ENCODE results near the gene SUCO. TPM values are rescaled to one million over a fixed set of nuclear protein-coding genes. Genes with fewer than 3 reads are reported as not detected.

The SUCO gene
- total and polyA plus RNA-seq, 2 of the 8 experiments (the other 6 are each of a cell fraction or from before 2014, with no cell fraction given): 8.3 to 35.8 TPM

DNA sequence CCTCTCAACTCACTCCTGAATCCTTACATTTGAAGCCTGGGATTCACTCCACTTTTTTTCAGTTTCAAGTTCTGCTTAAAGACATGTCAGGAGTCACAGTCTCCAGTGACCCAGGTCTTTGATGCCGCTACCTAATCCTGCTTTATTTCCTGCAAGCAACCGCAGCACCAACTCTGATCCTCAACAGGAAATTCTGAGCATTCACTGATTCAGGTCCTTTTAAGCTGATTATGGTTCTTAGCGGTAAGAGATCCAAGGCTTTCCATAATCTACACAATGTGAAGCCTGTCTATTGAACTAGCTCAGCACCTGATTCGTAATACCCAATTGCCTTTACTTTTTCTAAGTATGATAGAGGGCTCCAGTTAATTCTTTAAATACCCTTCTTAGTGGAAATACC is 45.4 kb upstream of the SUCO start:
- DNase-seq (ENCODE audit: low read depth in 1 of 2, low spot score in 2 of 2): no peak
- H3K9ac ChIP-seq (replicated peaks in 1 of 4; ENCODE audit: extremely low read depth in 1 of 4, low read depth in 3 of 4, low read length in 3 of 4): no peak overlapping the region
- no peaks in the 10 kb centered on the region for H3K4me1 ChIP-seq (replicated peaks in 1 of 4; ENCODE audit: control insufficient read depth in 3 of 4, insufficient read depth in 4 of 4, low read length in 3 of 4)
- no peak overlapping the region for H3K27ac ChIP-seq (ENCODE audit: low read depth, low read length)
- H3K18ac ChIP-seq (ENCODE audit: extremely low read depth, low read length): no peak overlapping the region
- H3K9me3 ChIP-seq (ENCODE audit: insufficient read depth in 2 of 2, low read depth in 1 of 2, low read length in 1 of 2): no peaks in the 10 kb centered on the region
- H3K23me2 ChIP-seq (ENCODE audit: low read depth, low read length): no peaks in the 10 kb centered on the region
- no peak overlapping the region for H4K5ac ChIP-seq (ENCODE audit: insufficient read length, low read depth, low read length)
- no peak overlapping the region for H3K4ac ChIP-seq (replicated peaks; ENCODE audit: insufficient read length, low read depth, low read length)
- WGBS, 2 experiments (ENCODE audit: extremely low coverage in 1 of 2, insufficient coverage in 1 of 2, insufficient read length in 1 of 2, insufficient replicate concordance in 2 of 2, low coverage in 1 of 2, low lambda C conversion rate in 2 of 2, missing lambda C conversion rate in 1 of 2): 86% methylated on average over 4 of the region's 4 CpGs; no CpG with 5 or more reads in 1 of the 2 experiments
- H3K79me1 ChIP-seq (ENCODE audit: low read depth, low read length): no peaks in the 10 kb centered on the region
- no peaks in the 10 kb centered on the region for H3K27me3 ChIP-seq (replicated peaks in 1 of 4; ENCODE audit: control insufficient read depth in 3 of 4, extremely low read depth in 1 of 4, insufficient read depth in 3 of 4, low read length in 3 of 4)
- no peak overlapping the region for H3K23ac ChIP-seq (ENCODE audit: insufficient read length)
- no peak overlapping the region for H3K56ac ChIP-seq (replicated peaks; ENCODE audit: insufficient read length, low read depth, low read length)
- H3K79me2 ChIP-seq (ENCODE audit: control insufficient read depth in 1 of 2, insufficient read depth in 2 of 2, low read length in 2 of 2): no peaks in the 10 kb centered on the region
- no peak overlapping the region for H2BK20ac ChIP-seq (ENCODE audit: low read length)
- no peak overlapping the region for H2AK5ac ChIP-seq (ENCODE audit: low read depth, low read length)
- no peak overlapping the region for H3K4me3 ChIP-seq (ENCODE audit: extremely low read depth in 1 of 4, insufficient read depth in 2 of 4, low read depth in 3 of 4, low read length in 4 of 4)
- H2BK5ac ChIP-seq (ENCODE audit: low read depth, low read length): no peak overlapping the region
- no peak overlapping the region for H2BK120ac ChIP-seq (replicated peaks; ENCODE audit: low read depth, low read length)
- ChIA-PET CTCF (ENCODE audit: partially characterized antibody) (interaction anchor here (0.8 to 1.6 kb wide), 3 partner anchors 9 to 371 kb away, joined by 3 to 7 read pairs (median 4); no protein-coding TSS in a partner anchor), POLR2A (ENCODE audit: partially characterized antibody) (no interaction called here)
- H2BK12ac ChIP-seq (ENCODE audit: low read depth, low read length): no peak overlapping the region
- no peak overlapping the region for H3K4me2 ChIP-seq (ENCODE audit: insufficient read depth in 1 of 2, low read depth in 2 of 2, low read length in 2 of 2)
- H3K36me3 ChIP-seq (ENCODE audit: control insufficient read depth in 2 of 4, insufficient read depth in 4 of 4, low read length in 3 of 4): no peaks in the 10 kb centered on the region
- no peak overlapping the region for H4K8ac ChIP-seq (ENCODE audit: extremely low read depth, insufficient read depth, low read length)
- FAIRE-seq: no peak
- H2AFZ ChIP-seq (ENCODE audit: low read length): no peak overlapping the region
- H2BK15ac ChIP-seq (ENCODE audit: low read length): no peak overlapping the region
- no peak overlapping the region for H4K91ac ChIP-seq (replicated peaks; ENCODE audit: insufficient read length, low read length)
- H3K14ac ChIP-seq (ENCODE audit: insufficient read length): no peak overlapping the region
- H4K20me1 ChIP-seq (replicated peaks in 1 of 2; ENCODE audit: control insufficient read depth in 1 of 2, insufficient read depth in 2 of 2, low read length in 2 of 2): no peaks in the 10 kb centered on the region
- TF ChIP-seq NANOG (IDR thresholded peaks at IDR 0.05; ENCODE audit: insufficient read depth, low read depth, low read length, poor library complexity, severe bottlenecking) (no peak), RBBP5 (IDR thresholded peaks at IDR 0.05; ENCODE audit: borderline replicate concordance, low read depth, low read length) (no peak), CBX5 (IDR thresholded peaks at IDR 0.05; ENCODE audit: low read depth, low read length) (no peak), RNF2 (IDR thresholded peaks at IDR 0.05; ENCODE audit: borderline replicate concordance, low read depth, low read length, missing control alignments, poor library complexity, severe bottlenecking) (no peak), CHD2 (IDR thresholded peaks at IDR 0.05; ENCODE audit: low read length) (no peak), JUN (IDR thresholded peaks at IDR 0.05; ENCODE audit: low read depth, low read length) (no peak), SIN3A (conservative IDR thresholded peaks at IDR 0.05 in 1 of 2, IDR thresholded peaks at IDR 0.05 in 1 of 2; ENCODE audit: low read depth in 1 of 2, low read length in 2 of 2) (no peak), HDAC2 (IDR thresholded peaks at IDR 0.05; ENCODE audit: borderline replicate concordance in 1 of 2, low read depth in 2 of 2, low read length in 2 of 2) (no peak), GABPA (IDR thresholded peaks at IDR 0.05; ENCODE audit: borderline replicate concordance, insufficient read depth, low read length) (no peak), CTBP2 (IDR thresholded peaks at IDR 0.05; ENCODE audit: borderline replicate concordance, insufficient read depth, insufficient read length, low read length) (no peak)
- TF ChIP-seq, protein P1, sequence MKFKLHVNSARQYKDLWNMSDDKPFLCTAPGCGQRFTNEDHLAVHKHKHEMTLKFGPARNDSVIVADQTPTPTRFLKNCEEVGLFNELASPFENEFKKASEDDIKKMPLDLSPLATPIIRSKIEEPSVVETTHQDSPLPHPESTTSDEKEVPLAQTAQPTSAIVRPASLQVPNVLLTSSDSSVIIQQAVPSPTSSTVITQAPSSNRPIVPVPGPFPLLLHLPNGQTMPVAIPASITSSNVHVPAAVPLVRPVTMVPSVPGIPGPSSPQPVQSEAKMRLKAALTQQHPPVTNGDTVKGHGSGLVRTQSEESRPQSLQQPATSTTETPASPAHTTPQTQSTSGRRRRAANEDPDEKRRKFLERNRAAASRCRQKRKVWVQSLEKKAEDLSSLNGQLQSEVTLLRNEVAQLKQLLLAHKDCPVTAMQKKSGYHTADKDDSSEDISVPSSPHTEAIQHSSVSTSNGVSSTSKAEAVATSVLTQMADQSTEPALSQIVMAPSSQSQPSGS (IDR thresholded peaks at IDR 0.05; ENCODE audit: low read length): no peak
